PC-9 (cell line): Measurements from ENCODE around the gene ERRFI1. TPM values are rescaled to one million over a fixed set of nuclear protein-coding genes. Genes with fewer than 3 reads are reported as not detected.
A peak's percentile ranks its signal among the peaks of the same experiment; 100 is the strongest.

Source experiments
- BruUV-seq: library from RNA; stranded (reverse); fragments of 400-500 nt; replicated peaks from 2 replicates; lab custom pipeline; 2021; lab: Mats Ljungman, UMichigan
- CTCF ChIA-PET: fragments of 300-600 bp; sonication (Branson Sonifier 250); formaldehyde crosslinking; loops from one replicate; lab custom pipeline; 2022; ENCODE audit warnings: antibody characterized with exemption; lab: Charles Lee
- POLR2A ChIA-PET: fragments of 300-600 bp; sonication (Branson Sonifier 250); formaldehyde crosslinking; loops from one replicate; lab custom pipeline; 2022; ENCODE audit warnings: antibody characterized with exemption; ENCODE audit not compliant: unreplicated experiment; lab: Charles Lee
- DNase-seq, 2 experiments: peaks; one replicate each; pipeline versions ENCODE4 v3.0.0 to v3.0.0-alpha.2; 2015 to 2022; ENCODE audit warnings: mixed read lengths in 1 of 2
- H2AFZ ChIP-seq: fragments of 200-600 bp; sonication (generic); 2 replicates; pipeline ENCODE4 v1.8.1; 2017; ENCODE audit warnings: antibody characterized with exemption
- H3F3A ChIP-seq: fragments of 200-600 bp; sonication (generic); 2 replicates; pipeline ENCODE4 v1.8.1; 2017; ENCODE audit warnings: antibody characterized with exemption, mild to moderate bottlenecking, low read depth; ENCODE audit not compliant: insufficient read depth
- H3K27ac ChIP-seq: fragments of 200-600 bp; sonication (generic); 2 replicates; pipeline ENCODE4 v1.6.1; 2016; ENCODE audit warnings: mixed run types
- H3K27me3 ChIP-seq: fragments of 200-600 bp; sonication (generic); 2 replicates; pipeline ENCODE4 v1.6.1; 2016; ENCODE audit warnings: low read depth, mixed run types; ENCODE audit not compliant: insufficient read depth
- H3K36me3 ChIP-seq: fragments of 200-600 bp; sonication (generic); 2 replicates; pipeline ENCODE4 v1.6.1; 2016; ENCODE audit warnings: low read depth, mixed run types
- H3K4me1 ChIP-seq: fragments of 200-600 bp; sonication (generic); replicated peaks from 2 replicates; pipeline ENCODE4 v1.6.1; 2016; ENCODE audit warnings: mixed run types; ENCODE audit not compliant: insufficient read depth
- H3K4me2 ChIP-seq: fragments of 200-600 bp; sonication (generic); 2 replicates; pipeline ENCODE4 v1.6.1; 2017; ENCODE audit warnings: mixed run types
- H3K4me3 ChIP-seq: fragments of 200-600 bp; sonication (generic); 2 replicates; pipeline ENCODE4 v1.6.1; 2016; ENCODE audit warnings: mixed run types
- H3K79me2 ChIP-seq: fragments of 200-600 bp; sonication (generic); 2 replicates; pipeline ENCODE4 v1.6.1; 2017; ENCODE audit warnings: low read depth, mixed run types
- H3K9me2 ChIP-seq: fragments of 200-600 bp; sonication (generic); 2 replicates; pipeline ENCODE4 v1.8.1; 2017; ENCODE audit warnings: mild to moderate bottlenecking; ENCODE audit not compliant: insufficient read depth
- H3K9me3 ChIP-seq: fragments of 200-600 bp; sonication (generic); 2 replicates; pipeline ENCODE4 v1.8.1; 2016; ENCODE audit warnings: low read depth; ENCODE audit not compliant: insufficient read depth
- H4K20me1 ChIP-seq: fragments of 200-600 bp; sonication (generic); 2 replicates; pipeline ENCODE4 v1.8.1; 2017; ENCODE audit not compliant: insufficient read depth
- EZH2 ChIP-seq: fragments of 200-600 bp; sonication (generic); IDR thresholded peaks from 2 replicates; pipeline ENCODE4 v1.8.0; 2017; ENCODE audit warnings: antibody characterized with exemption, low read depth
- intact Hi-C: fragments of 100-400 bp; cut with micrococcal nuclease; formaldehyde crosslinking; loops from one replicate; pipeline ENCODE4 v1.10.0; 2022; ENCODE audit not compliant: unreplicated experiment
- total RNA-seq: library from RNA; stranded (reverse); gene quantifications from 2 replicates; pipeline ENCODE4 v1.2.3, GENCODE V29; 2021
- TF ChIP-seq, protein P1 (sequence below): fragments of 200-600 bp; sonication (generic); conservative IDR thresholded peaks from 2 replicates; pipeline ENCODE4 v1.6.1; 2017; ENCODE audit warnings: mixed run types, antibody characterized with exemption, mild to moderate bottlenecking, moderate library complexity

The ERRFI1 gene
- total RNA-seq, 1 experiment from 2014 or later: 44.9 TPM

DNA sequence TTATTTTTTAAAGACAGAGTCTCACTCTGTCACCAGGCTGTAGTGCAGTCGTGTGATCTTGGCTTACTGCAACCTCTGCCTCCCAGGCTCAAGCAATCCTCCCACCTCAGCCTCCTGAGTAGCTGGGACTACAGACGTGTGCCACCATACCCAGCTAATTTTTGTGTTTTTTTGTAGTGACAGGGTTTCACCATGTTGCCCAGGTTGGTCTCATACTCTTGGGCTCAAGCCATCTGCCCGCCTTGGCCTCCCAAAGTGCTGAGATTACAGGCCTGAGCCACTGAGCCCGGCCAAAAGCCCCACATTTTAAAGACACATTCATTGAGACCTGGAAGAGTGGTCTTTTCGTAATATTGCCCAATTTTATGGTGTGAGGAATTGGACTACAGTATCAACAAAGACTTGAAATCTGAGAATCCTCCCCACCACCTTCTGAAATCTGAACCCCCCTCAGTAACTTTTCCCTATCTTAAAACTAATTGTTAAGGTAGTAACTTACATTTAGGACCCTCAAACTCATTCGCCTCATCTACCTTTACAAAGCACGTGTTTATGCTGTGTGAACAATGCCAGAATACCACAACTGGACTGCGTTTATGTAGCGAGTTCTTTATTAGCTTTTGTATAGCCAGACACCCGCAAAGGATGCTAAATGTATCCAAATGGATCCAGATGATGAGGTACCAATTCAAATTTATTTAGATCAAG lies 2.7 kb downstream of the ERRFI1 start:
- ChIA-PET CTCF (no interaction called here), POLR2A (interaction anchor here (0.7 kb wide), 1 partner anchor 680 kb away, joined by 3 read pairs; no protein-coding TSS in a partner anchor)
- H3K9me2 ChIP-seq: no peaks in the 10 kb centered on the region
- intact Hi-C loops: no loop called here
- peaks cover 30% of the 10 kb centered on the region for H3K4me1 ChIP-seq
- no TSS peak for BruUV-seq
- H3K9me3 ChIP-seq: no peaks in the 10 kb centered on the region
- peaks cover 58% of the 10 kb centered on the region for H3K36me3 ChIP-seq
- H3K27me3 ChIP-seq: no peaks in the 10 kb centered on the region
- peaks cover 92% of the 10 kb centered on the region for H3K79me2 ChIP-seq
- H3K4me3 ChIP-seq: peak overlapping the region; percentile 91
- H2AFZ ChIP-seq: no peak overlapping the region
- TF ChIP-seq EZH2: no peak
- TF ChIP-seq, protein P1, sequence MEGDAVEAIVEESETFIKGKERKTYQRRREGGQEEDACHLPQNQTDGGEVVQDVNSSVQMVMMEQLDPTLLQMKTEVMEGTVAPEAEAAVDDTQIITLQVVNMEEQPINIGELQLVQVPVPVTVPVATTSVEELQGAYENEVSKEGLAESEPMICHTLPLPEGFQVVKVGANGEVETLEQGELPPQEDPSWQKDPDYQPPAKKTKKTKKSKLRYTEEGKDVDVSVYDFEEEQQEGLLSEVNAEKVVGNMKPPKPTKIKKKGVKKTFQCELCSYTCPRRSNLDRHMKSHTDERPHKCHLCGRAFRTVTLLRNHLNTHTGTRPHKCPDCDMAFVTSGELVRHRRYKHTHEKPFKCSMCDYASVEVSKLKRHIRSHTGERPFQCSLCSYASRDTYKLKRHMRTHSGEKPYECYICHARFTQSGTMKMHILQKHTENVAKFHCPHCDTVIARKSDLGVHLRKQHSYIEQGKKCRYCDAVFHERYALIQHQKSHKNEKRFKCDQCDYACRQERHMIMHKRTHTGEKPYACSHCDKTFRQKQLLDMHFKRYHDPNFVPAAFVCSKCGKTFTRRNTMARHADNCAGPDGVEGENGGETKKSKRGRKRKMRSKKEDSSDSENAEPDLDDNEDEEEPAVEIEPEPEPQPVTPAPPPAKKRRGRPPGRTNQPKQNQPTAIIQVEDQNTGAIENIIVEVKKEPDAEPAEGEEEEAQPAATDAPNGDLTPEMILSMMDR: no peak
- peak overlapping the region; percentile 91 for H3K4me2 ChIP-seq
- H4K20me1 ChIP-seq: peaks cover 68% of the 10 kb centered on the region
- peak overlapping the region; percentile 90 for H3K27ac ChIP-seq
- DNase-seq: no peak
- peaks cover 80% of the 10 kb centered on the region for H3F3A ChIP-seq

DNA sequence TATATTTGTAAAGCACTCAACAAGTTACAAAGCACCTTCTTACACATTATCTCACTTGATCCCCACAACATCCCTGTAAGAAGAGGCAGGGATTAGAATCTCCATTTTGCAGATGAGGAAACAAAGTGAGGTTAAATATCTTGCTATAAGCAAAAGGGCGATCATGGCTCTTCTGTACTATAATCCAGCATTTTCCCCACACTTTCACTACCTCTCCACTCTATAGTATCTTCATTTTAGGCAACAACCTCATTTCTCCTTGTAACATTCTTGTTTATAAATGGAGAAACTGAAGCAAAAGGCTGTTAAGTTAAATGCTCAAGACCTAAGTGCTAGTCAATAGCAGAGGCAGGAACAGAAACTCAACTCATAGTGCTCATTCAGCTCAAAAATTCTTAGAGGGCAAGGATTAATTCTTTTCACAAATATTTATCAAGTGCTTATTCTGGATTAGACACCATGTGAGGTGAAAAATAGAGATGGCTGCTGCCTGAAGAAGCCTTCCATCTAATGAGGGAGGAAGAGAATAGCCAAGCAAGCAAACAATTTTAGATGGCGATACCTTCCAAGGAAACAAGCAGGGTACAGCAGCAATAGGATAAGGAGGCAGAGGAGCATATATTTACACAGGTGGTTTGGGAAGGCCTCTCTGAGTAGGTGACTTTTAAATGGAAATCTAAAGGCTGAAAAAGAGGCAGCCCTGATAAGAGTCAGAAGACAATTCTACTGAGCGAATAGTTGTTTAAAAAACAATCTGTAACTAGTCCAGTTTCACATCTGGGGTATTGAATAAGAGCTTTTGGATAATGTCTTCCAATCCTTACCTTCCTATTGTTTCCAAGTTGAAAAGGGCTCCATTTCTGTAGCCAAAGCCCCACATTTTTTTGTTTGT lies 3.5 kb downstream of the ERRFI1 start:
- ChIA-PET POLR2A (interaction anchor here (0.7 kb wide), 1 partner anchor 681 kb away, joined by 3 read pairs; no protein-coding TSS in a partner anchor), CTCF (no interaction called here)
- H3K27me3 ChIP-seq: no peaks in the 10 kb centered on the region
- H3K36me3 ChIP-seq: peaks cover 58% of the 10 kb centered on the region
- H3K9me3 ChIP-seq: no peaks in the 10 kb centered on the region
- H3F3A ChIP-seq: peaks cover 79% of the 10 kb centered on the region
- peaks cover 98% of the 10 kb centered on the region for H3K79me2 ChIP-seq
- peak overlapping the region; percentile 91 for H3K4me3 ChIP-seq
- peaks cover 30% of the 10 kb centered on the region for H3K4me1 ChIP-seq
- H3K4me2 ChIP-seq: peak overlapping the region; percentile 91
- intact Hi-C loops: no loop called here
- peak overlapping the region; percentile 90 for H3K27ac ChIP-seq
- TF ChIP-seq, protein P1: no peak
- TF ChIP-seq EZH2: no peak
- no peak overlapping the region for H2AFZ ChIP-seq
- H3K9me2 ChIP-seq: no peaks in the 10 kb centered on the region
- no peak for DNase-seq
- H4K20me1 ChIP-seq: peaks cover 75% of the 10 kb centered on the region
- BruUV-seq: no TSS peak

DNA sequence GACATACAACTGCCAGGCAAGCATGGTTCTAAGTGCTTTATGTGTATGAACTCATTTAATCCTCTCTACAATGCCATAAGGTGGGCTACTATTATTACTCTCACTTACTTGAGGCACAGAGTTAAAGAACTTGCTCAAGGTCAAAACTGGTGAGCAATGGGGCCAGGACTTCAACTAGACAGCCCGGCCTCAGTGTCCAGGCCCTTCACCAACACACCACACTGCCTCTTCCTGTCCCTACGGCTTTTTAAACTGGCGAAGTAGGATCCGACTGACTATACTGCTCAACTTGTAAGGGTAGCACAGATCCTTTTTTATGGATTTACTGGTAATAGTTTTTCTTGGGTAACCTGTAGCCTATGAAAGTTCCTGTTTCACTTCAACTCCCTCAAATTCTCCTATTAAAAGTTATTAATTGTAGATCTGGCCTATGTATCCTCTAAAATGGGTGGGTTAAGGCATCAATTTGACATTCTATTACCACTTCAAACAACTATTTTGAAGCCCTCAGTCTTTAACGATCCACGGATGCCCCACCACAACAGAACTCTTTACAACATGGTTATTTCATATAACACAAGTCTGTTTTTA lies 4.3 kb downstream of the ERRFI1 start:
- Histone ChIP-seq H3K27me3 (no peaks in the 10 kb centered on the region), H2AFZ (no peak overlapping the region), H3F3A (peaks cover 81% of the 10 kb centered on the region), H4K20me1 (peaks cover 84% of the 10 kb centered on the region), H3K36me3 (peaks cover 58% of the 10 kb centered on the region), H3K79me2 (peaks cover 98% of the 10 kb centered on the region), H3K4me3 (peak overlapping the region; percentile 91), H3K9me2 (no peaks in the 10 kb centered on the region), H3K4me1 (peaks cover 36% of the 10 kb centered on the region), H3K9me3 (no peaks in the 10 kb centered on the region), H3K4me2 (peak overlapping the region; percentile 91), H3K27ac (peak overlapping the region; percentile 90)
- ChIA-PET CTCF (no interaction called here), POLR2A (interaction anchor here (0.6 kb wide), 1 partner anchor 174 kb away, joined by 3 read pairs; no protein-coding TSS in a partner anchor)
- BruUV-seq: no TSS peak
- intact Hi-C loops: no loop called here
- TF ChIP-seq EZH2: no peak
- TF ChIP-seq, protein P1: no peak
- DNase-seq: no peak
